Colonic mucosa (tissue), 4 donors: ENCODE results near the gene CD320. TPM values are rescaled to one million over a fixed set of nuclear protein-coding genes. Genes with fewer than 3 reads are reported as not detected.
"Not testable (repeated sequence)": the region's sequence is repeated elsewhere in the genome, so short reads cannot be mapped to it uniquely, and the experiment has no call there.

Experiments used
- DNase-seq: peaks from one replicate; pipeline ENCODE4 v3.0.0-alpha.2; 2020
- H3K27ac ChIP-seq: fragments of 200-600 bp; one replicate; pipeline ENCODE4 v1.8.0; 2021
- H3K27me3 ChIP-seq: fragments of 200-600 bp; one replicate; pipeline ENCODE4 v1.8.0; 2021
- H3K36me3 ChIP-seq: fragments of 200-600 bp; one replicate; pipeline ENCODE4 v1.8.0; 2021
- H3K4me1 ChIP-seq: fragments of 200-600 bp; one replicate; pipeline ENCODE4 v1.8.0; 2021; ENCODE audit warnings: mild to moderate bottlenecking
- H3K4me3 ChIP-seq: fragments of 200-600 bp; one replicate; pipeline ENCODE4 v1.8.0; 2021
- H3K9ac ChIP-seq, 2 donors: one replicate each; pipeline ENCODE4 v1.7.0; 2013; ENCODE audit warnings: control low read depth in 2 of 2, low read depth in 2 of 2, low read length in 2 of 2
- H3K9me3 ChIP-seq: fragments of 200-600 bp; one replicate; pipeline ENCODE4 v1.8.0; 2021
- CTCF ChIP-seq: fragments of 200-600 bp; IDR thresholded peaks from one replicate; pipeline ENCODE4 v1.8.0; 2022; ENCODE audit warnings: antibody characterized with exemption, mild to moderate bottlenecking
- intact Hi-C: fragments of 100-400 bp; cut with DNase I; formaldehyde crosslinking; loops from one replicate; pipeline ENCODE4 v1.14.1; 2022
- total RNA-seq, 2 donors: library from RNA; stranded (reverse); fragmentation: NEBNext Ultra II Directional in 1 of 2; extraction: Animal tissue kit (Norgen Biotek cat#: 25700) in 1 of 2; gene quantifications; one replicate each; pipeline ENCODE4 v1.2.1, GENCODE V29; 2021
- donor health status: healthy.
- donor health status: DM: no; HTN: no; CAD: no.
- donor health status: DM: no; HTN: no; CAD: no.

Gene CD320
- total RNA-seq, 2 donors from 2014 or later = 34.1 to 154 TPM

- DNase-seq = no peak
- TF ChIP-seq CTCF = no peak
- Histone ChIP-seq H3K4me1 (no peaks in the 10 kb centered on the region), H3K9ac (peak overlapping the region in 1 of 2 donors; percentile 7), H3K27me3 (no peaks in the 10 kb centered on the region), H3K27ac (no peak overlapping the region), H3K9me3 (no peaks in the 10 kb centered on the region), H3K4me3 (no peak overlapping the region), H3K36me3 (no peaks in the 10 kb centered on the region)
- intact Hi-C loops = loop anchor here (5.0 kb wide), 1 partner anchor 53 kb away; the partner anchor contains the start of genes NDUFA7 and RPS28
These were observed 38.4 kb downstream of the CD320 start for GRCh38 chr19:8269724-8270123.

- Histone ChIP-seq H3K9me3 (no peaks in the 10 kb centered on the region), H3K27ac (no peak overlapping the region), H3K9ac (no peak overlapping the region), H3K27me3 (no peaks in the 10 kb centered on the region), H3K4me3 (no peak overlapping the region), H3K4me1 (no peaks in the 10 kb centered on the region), H3K36me3 (no peaks in the 10 kb centered on the region)
- no peak for TF ChIP-seq CTCF
- intact Hi-C loops = no loop called here
- DNase-seq = no peak
These were observed 42.3 kb downstream of the CD320 start for GRCh38 chr19:8265872-8266271.

GRCh38 chr19:8264248-8264647 lies 43.9 kb downstream of the CD320 start:
- H3K27ac ChIP-seq, H3K9me3 ChIP-seq, H3K27me3 ChIP-seq, H3K36me3 ChIP-seq, DNase-seq, H3K4me3 ChIP-seq, H3K9ac ChIP-seq, intact Hi-C loops, H3K4me1 ChIP-seq: not testable (repeated sequence)

- intact Hi-C loops = no loop called here
- DNase-seq = no peak
These were observed 45.7 kb downstream of the CD320 start for GRCh38 chr19:8262431-8262830.

GRCh38 chr19:8261881-8262280 lies 46.3 kb downstream of the CD320 start:
- Histone ChIP-seq H3K4me1 (no peaks in the 10 kb centered on the region), H3K36me3 (no peaks in the 10 kb centered on the region), H3K4me3 (no peak overlapping the region), H3K9me3 (no peaks in the 10 kb centered on the region), H3K27ac (no peak overlapping the region), H3K27me3 (no peaks in the 10 kb centered on the region), H3K9ac (no peak overlapping the region)
- TF ChIP-seq CTCF = no peak
- intact Hi-C loops = no loop called here
- DNase-seq = no peak

More at GRCh38 chr19:8262431-8262830, 45.7 kb downstream of the CD320 start:
- no peaks in the 10 kb centered on the region for H3K9me3 ChIP-seq
- H3K27me3 ChIP-seq = no peaks in the 10 kb centered on the region
- no peak for TF ChIP-seq CTCF
- no peak overlapping the region for H3K4me3 ChIP-seq
- H3K36me3 ChIP-seq = no peaks in the 10 kb centered on the region
- H3K27ac ChIP-seq = no peak overlapping the region
- no peaks in the 10 kb centered on the region for H3K4me1 ChIP-seq
- no peak overlapping the region for H3K9ac ChIP-seq

GRCh38 chr19:8261347-8261746 lies 46.8 kb downstream of the CD320 start:
- Histone ChIP-seq H3K9me3 (no peaks in the 10 kb centered on the region), H3K27ac (no peak overlapping the region), H3K9ac (no peak overlapping the region), H3K4me3 (no peak overlapping the region), H3K27me3 (no peaks in the 10 kb centered on the region), H3K36me3 (no peaks in the 10 kb centered on the region), H3K4me1 (no peaks in the 10 kb centered on the region)
- intact Hi-C loops = no loop called here
- TF ChIP-seq CTCF = no peak
- DNase-seq = no peak
